Measurements from ENCODE around the gene ARX. TPM values are rescaled to one million over a fixed set of nuclear protein-coding genes. Genes with fewer than 3 reads are reported as not detected.
A peak's percentile ranks its signal among the peaks of the same experiment; 100 is the strongest.

Gene ARX
- total RNA-seq = not detected
- long read RNA-seq = 0 reads

- intact Hi-C loops (cut with micrococcal nuclease) = no loop called here
- peak; percentile 60 for DNase-seq
- ATAC-seq = peak; percentile 71
These were observed at the start of gene ARX for GRCh38 chrX:25015486-25016360. ARX (minus strand) TSS chrX:25015965; CDS start chrX:25015737, 228 bp downstream.

DNA sequence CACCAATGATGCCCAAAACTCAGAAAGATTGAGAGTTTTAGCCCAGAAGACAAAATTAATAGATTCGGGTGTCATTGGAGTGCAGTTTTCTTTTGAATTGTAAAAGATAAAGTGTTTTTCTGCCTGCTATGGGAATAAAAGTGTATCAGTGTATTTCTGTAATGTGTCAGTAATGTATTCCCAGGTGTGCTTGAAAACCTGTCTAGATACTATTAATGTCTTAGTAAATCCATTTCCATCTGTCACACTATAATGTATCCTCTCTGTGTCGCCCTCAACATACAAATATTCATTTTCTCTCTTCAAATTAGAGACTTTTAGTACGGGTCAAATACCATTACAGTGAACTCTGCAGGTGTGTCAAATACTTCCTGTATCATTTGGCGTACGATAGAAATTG is 43.5 kb upstream of the ARX start:
- DNase-seq (no peak), ATAC-seq (no peak)
- intact Hi-C loops (cut with micrococcal nuclease) = no loop called here

GRCh38 chrX:25052798-25053534 is 37.2 kb upstream of the ARX start:
- intact Hi-C loops (cut with micrococcal nuclease) = no loop called here
- ATAC-seq (no peak), DNase-seq (no peak)

DNA sequence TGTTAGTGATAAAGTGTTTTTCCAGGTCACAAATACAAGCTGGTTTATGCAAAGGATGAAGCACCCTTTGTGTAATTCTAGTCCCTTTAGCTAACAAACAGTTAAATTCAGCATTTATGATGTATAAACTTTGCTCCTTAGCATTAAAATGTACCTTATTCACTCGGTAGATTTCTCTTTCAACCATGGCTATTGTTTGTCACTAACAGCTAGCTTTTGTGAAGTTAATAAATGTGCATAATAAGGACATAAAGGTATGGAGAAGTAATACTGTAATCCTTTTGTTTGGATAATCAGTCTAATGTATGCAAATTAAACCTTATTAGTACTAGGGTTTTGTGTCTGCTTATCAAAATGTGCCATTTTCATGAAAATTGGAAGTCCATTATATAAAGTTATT is 34.2 kb upstream of the ARX start:
- DNase-seq (no peak), ATAC-seq (no peak)
- intact Hi-C loops (cut with micrococcal nuclease) = no loop called here

- intact Hi-C loops (cut with micrococcal nuclease) = no loop called here
- DNase-seq (no peak), ATAC-seq (no peak)
These were observed 33.6 kb upstream of the ARX start for GRCh38 chrX:25049357-25049756.

GRCh38 chrX:25048178-25048577 is 32.4 kb upstream of the ARX start:
- intact Hi-C loops (cut with micrococcal nuclease) = no loop called here
- no peak for ATAC-seq
- no peak for DNase-seq

DNA sequence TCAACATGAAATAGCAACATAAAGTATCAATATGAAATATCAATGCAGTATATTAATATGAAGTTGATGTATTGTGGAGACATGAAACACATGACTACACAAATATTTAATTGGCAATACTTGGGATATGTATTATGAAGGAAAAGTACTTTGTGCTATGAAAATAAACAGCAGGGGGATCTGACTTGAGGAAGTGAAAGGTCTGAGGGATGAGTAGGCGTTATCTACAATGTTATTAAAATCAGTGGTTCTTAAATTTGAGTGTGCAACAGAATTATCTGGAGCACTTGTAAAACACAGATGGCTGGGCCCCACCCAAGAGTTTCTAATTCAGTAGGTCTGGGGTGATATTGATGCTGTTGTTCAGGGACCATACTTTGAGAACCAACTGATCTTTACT is 27.4 kb upstream of the ARX start:
- intact Hi-C loops (cut with micrococcal nuclease) = no loop called here
- DNase-seq = no peak
- ATAC-seq = no peak

DNA sequence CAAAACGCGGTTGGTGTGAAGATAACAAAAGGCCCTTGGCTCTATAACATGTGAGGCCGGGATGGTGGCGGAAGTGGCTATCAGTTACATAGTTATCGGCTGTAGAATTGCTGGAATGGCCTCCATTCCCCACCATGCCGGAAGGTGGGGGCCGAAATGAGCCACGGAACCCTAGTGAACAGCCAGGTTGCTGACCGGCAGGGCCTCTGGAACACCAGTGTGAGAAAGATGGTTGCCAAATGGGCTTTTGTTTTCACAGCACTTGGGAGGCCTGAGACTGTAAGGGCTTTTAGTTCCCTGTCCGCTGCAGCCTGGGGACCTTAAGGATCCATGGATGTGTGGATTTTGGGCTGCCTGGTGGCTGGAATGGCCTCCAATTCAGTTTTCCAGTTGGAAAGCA is 23.3 kb upstream of the ARX start:
- DNase-seq = no peak
- ATAC-seq = no peak
- intact Hi-C loops (cut with micrococcal nuclease) = no loop called here

GRCh38 chrX:25034889-25035288 is 19.1 kb upstream of the ARX start:
- ATAC-seq = no peak
- intact Hi-C loops (cut with micrococcal nuclease) = no loop called here
- DNase-seq = no peak

GRCh38 chrX:25029288-25029825 is 13.6 kb upstream of the ARX start:
- intact Hi-C loops (cut with micrococcal nuclease) = no loop called here
- no peak for ATAC-seq
- no peak for DNase-seq

DNA sequence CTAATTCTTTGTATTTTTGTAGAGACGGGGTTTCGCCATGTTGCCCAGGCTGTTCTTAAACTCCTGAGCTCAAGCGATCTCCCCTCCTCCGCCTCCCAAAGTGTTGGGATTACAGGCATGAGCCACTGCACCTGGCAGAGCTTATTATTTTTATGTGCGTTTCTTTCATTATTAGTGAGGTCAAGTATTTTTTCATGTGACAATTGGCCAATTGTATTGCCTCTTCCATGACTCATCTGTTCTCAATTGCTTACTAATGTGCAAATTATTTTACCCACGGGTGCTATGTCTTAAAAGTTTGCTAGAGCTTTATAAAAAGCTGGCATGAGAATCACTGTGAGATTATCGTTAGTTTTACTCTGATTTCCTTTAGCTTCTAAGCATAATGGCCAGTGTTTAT is 13.0 kb upstream of the ARX start:
- intact Hi-C loops (cut with micrococcal nuclease) = no loop called here
- DNase-seq = no peak
- no peak for ATAC-seq

DNA sequence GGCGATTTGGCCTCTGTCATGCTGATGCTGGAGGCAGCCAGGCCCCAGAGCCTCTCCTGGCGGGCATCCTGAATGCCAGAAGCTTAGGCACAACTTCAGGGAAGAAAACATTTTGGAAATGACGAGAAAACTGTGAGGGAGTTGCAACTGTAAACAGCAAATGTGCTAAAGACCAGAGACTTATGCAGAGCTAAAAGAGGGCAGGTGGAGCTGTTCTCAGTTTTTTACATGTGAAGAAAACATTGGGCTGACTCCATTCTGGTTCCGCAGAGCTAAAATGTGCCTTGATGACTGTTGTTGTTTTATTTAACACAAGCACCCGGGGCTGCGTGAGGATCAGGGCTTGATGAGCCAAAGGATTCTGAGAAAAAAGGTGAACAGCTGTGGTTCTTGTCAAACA is 10.8 kb upstream of the ARX start:
- ATAC-seq (no peak), DNase-seq (no peak)
- intact Hi-C loops (cut with micrococcal nuclease) = no loop called here

DNA sequence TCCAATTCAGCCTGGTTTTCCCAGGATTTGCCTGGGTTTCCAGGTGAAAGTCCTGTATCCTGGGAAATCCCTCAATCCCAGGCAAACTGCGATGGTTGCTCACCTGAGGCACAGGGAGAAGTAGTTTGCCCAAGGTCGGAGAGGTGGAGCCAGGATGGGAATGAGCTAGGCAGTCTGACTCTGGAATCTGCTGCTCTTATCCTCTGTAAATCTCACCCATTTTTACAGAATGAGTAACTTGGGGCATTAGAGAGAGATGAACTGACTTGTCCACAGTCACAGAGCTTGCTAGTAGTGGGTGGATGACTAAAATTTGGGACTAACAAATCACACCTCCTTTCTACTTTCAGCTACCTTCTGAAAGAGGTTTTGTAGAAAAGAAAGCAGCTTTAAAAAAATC is 9.8 kb upstream of the ARX start:
- ATAC-seq (no peak), DNase-seq (no peak)
- intact Hi-C loops (cut with micrococcal nuclease) = no loop called here

- intact Hi-C loops (cut with micrococcal nuclease) = no loop called here
- ATAC-seq (no peak), DNase-seq (no peak)
These were observed 8.1 kb upstream of the ARX start for GRCh38 chrX:25023908-25024307.

GRCh38 chrX:25022499-25023325 is 6.9 kb upstream of the ARX start:
- DNase-seq (no peak), ATAC-seq (no peak)
- intact Hi-C loops (cut with micrococcal nuclease) = no loop called here

GRCh38 chrX:25020905-25021449 is 5.2 kb upstream of the ARX start:
- ATAC-seq (no peak), DNase-seq (no peak)
- intact Hi-C loops (cut with micrococcal nuclease) = no loop called here

- intact Hi-C loops (cut with micrococcal nuclease) = no loop called here
- ATAC-seq = no peak
These were observed 4.7 kb upstream of the ARX start for GRCh38 chrX:25020391-25020904.

GRCh38 chrX:25019707-25020390 is 4.1 kb upstream of the ARX start:
- no peak for ATAC-seq
- intact Hi-C loops (cut with micrococcal nuclease) = no loop called here
- no peak for DNase-seq

More at GRCh38 chrX:25020391-25020904, 4.7 kb upstream of the ARX start:
- no peak for DNase-seq
